DMS53 treated with DMSO at 0.1 percent for 48 hours (cell line): ENCODE measurements around the gene RBFOX1.

Experiments
- DNase-seq: peaks from one replicate; lab custom pipeline; 2025; ENCODE audit not compliant: unreplicated experiment; lab: John Stamatoyannopoulos, UW

RBFOX1 gene

DNA sequence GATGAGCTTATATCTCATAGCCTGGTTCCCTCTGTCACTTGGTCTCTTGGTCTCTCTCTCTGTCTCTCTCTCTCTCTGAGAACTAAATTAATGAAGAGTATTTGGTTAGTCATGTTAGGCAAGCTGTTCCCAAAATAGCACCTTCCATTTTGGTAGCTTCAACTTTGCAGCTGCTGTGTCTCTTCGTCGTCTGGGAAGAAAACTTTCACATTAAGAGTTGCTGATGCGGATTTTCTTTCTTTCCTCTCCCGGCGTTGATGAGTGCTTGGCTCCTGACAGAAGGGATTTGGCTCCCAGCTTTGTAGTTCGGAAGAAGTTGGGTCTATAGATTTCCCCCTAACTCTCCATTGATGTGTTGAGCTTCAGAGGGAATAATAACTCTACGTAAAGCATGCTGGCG is at the start of gene RBFOX1:
RBFOX1 (plus strand) TSS at position 235 of the 400 bp plus-strand sequence.
- no peak for DNase-seq

DNA sequence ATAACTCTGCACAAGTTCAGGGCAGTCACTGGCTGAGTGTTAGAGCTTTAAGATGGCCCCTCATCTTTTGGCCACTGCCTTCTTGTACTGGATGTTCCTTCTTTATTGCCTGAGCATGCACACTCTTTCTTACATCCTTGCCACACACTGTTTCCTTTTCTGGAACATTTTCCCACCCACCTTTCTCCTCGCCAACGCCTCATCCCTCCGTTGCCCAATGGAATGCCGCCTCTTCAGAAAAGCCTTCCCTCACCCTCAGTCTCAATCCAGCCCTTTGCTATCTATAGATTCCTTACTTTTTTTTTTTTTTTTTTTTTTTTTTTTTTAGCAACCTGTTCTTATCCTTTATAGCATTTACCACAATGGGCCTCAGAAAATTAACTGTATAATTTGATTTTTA is 47.9 kb upstream of the RBFOX1 start:
- no peak for DNase-seq

DNA sequence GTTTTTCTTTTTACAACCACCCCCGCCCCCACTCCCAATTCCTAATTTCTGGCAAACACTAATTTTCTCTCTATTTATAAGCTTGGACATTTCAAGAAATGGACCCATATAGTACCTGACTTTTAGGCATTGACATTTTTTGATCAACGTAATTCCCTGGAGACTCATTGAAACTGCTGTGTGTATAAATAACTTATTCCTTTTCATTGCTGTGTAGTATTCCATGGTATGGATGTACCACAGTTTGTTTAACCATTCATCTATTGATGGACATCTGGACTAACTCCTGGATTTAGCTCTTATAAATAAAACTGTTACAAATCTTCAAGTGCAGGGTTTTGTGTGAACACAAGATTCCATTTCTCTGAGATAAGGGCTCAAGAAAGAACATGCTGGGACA is 47.1 kb upstream of the RBFOX1 start:
- no peak for DNase-seq

DNA sequence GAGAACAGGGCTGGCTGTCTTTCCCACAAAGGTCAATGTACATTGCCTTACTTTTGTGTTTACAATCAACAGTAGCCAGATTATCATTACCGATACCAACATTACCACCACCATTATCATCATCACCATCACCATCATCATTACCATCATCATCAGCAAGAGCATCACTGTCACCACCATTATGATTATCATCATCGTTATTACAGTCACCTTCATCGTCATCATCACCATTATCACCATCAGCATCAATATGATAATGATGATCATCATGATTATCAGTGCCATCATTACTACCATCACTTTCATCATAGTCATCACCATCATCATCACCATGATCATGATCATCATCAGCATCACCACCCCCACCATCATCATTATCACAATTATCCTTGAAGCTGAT is 43.3 kb upstream of the RBFOX1 start:
- no peak for DNase-seq

DNA sequence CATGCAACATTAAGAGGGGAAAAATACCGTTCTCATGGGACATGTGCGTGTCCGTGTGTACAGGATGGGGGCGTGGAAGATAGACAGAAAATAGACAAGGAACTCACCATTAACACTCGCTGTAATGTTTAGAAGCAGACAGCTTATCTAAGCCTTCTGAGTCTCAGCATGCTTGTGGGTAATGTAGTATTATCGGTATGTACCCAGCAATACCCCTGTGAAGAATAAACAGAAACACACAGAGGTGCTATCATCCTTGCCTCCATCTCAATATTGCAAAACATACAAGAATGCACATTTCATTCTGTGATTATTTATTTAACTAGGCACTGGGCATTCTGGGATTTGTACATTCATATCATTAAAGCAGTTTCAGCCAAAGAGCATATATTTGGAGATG is 42.0 kb upstream of the RBFOX1 start:
- no peak for DNase-seq

GRCh38 chr16:7294020-7294419 is 38.6 kb upstream of the RBFOX1 start:
- DNase-seq = no peak

- DNase-seq = no peak
These were observed 29.5 kb upstream of the RBFOX1 start for GRCh38 chr16:7303052-7303610.

DNA sequence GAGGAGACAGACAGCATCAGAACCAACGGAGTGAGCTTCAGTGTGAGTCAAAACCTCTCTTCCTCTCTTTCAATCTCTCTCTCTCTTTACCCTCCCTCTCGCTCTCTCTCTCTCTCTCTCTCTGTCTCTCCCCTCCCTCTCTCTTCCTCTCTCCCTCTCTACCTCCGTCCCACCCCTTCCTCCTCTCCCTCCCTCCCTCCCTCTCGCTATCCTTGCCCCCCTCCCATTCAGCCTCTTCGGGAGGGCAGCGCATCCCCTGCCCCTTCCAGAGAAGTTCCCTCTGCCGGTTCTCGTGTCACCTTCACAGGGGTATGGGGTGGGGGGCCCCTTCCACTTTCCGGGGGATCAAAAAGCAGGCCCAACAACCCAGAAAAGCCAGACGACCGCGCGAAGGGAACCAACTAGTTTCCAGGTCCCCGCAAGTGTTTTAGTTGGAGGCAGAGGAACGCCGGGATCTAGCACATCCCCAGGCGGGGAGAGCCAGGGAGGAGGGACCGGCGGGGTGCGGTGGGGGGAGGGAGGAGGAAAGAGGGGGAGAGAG is 28.9 kb upstream of the RBFOX1 start:
- DNase-seq = no peak

DNA sequence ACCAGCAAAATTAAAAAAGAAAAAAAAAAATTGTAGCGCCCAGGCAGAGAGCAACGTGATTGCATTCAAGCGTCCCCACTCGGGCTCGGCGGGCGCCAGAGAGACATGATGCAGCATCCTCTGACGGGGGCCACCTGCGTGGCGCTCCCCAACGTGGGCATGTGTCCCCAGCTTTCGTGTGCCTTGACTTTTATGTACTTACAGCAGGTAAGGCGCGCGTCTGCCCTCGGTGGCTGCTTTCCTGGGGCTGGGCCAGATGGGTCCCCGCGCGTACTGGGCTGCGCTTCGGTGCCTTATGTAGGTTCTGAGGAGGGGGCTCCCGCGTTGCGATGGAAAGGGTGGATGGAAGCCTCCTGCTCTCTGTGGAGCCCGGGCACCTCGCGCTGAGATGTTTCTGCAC is 28.4 kb upstream of the RBFOX1 start:
- DNase-seq = no peak

GRCh38 chr16:7304958-7305357 is 27.7 kb upstream of the RBFOX1 start:
- DNase-seq = no peak

DNA sequence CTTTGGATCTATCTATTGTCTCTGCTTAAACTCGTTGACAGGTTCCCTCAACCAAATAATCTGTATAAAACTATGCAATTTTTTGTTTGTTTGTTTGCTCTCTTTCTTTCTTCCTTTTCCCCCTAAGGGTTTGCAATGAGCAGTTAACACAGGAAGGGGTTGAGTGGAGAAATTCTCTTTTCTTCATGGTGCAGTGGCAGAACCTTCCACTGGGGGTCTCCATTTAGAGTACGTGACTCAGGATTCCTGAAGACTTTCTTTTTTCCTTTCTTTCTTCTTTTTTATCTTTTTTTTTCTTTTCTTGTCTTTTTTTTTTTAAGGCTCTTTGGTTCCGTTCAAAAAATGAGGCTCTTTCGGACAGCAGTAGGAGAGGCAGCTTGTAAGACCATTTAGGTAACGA is 19.5 kb upstream of the RBFOX1 start:
- no peak for DNase-seq

- no peak for DNase-seq
These were observed 18.5 kb upstream of the RBFOX1 start for GRCh38 chr16:7314163-7314562.

DNA sequence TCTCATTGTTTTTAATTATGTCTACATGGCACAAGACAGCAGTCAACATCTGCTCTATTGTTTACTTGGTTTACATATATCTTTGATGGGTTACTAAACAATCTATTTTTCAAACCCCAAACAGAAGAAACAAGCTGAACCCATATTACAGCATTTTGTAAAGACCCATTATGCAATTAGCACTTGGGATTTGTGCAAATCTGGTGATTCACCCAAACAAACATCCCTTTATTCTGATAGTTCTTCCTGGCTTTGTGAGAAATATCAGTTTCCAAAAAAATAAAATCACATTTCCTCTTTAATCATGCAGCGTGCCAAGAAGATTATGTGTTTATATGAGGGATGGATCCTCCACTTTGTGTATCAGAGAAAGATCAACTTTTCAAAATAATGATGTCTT is 16.8 kb upstream of the RBFOX1 start:
- DNase-seq = no peak

GRCh38 chr16:7316281-7316888 is 16.3 kb upstream of the RBFOX1 start:
- DNase-seq = no peak

DNA sequence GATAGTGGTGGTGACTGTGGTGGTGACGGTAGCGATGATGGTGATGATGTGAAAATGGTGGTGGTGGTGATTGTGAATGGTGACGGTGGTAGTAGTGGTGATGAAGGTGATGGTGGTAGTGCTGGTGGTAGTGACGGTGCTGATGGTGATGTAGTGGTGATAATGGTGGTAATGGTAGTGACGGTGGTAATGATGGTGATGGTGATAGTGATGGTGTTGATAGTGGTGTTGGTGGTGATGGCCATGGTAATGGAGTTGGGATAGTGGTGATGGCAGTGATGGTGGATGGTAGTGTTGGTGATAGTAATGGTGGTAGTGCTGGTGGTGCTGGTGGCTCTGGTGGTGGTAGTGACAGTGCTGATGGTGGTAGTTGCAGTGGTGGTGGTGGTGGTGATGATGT is 14.7 kb upstream of the RBFOX1 start:
- DNase-seq = no peak

GRCh38 chr16:7318686-7319085 is 14.0 kb upstream of the RBFOX1 start:
- no peak for DNase-seq

DNA sequence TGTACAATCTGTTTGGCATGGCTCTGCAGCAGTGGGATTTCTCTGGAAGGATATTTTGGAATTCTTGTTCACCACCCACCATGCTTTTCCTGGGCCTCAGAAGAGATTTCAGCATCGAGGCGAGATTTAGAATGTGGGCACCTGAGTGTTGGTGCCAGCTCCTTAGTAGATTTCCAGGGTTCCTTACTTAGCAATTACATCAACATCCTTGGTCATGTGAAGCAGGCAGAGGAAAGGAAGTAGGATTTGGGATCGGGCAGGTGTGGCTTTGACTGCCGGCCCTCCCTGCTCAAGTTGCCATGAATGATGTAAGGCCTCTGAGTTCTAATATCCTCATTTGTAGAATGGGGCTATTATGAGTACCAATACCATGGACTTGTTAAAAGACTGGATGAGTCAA is 13.1 kb upstream of the RBFOX1 start:
- DNase-seq = no peak

DNA sequence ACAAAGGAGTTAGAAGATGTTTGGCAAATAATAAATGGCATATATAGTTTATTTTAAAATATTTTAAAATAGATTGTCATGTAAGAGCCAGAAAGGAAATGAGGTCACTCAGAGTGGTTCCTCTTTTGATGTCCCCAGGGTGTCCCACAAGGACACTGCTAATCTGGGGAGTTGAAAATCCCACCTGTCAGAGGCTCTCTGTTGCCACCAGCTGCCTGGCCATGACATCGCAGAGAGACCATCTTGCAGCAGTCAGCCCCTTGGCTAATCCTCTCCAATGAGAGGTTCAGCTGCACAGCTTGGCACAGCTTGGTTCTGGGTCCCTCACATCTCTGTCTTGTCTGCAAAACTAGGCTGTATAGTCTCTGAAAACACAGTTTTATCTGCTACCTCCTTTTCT is 11.0 kb upstream of the RBFOX1 start:
- no peak for DNase-seq

- DNase-seq = no peak
These were observed 8.3 kb upstream of the RBFOX1 start for GRCh38 chr16:7324321-7324720.

GRCh38 chr16:7325834-7326233 is 6.8 kb upstream of the RBFOX1 start:
- no peak for DNase-seq

DNA sequence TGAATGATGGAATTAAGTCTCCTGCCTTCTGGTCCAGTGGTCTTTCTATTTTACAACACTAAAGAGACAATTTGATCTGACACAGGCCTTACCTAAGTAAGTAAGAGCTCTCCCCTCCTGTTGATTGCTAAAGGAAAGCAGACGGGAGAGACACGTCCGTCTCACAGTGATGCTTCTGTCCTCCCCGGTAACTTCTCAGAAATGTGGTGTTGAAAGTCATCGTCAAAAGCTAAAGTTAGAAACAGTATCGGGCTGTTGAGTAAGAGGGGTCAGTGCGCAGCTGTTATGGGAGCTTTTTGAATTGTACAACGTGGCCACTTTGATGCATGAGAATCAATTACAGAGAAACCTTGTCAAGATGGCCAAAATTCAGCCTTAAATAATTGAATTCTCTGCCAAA is 1.9 kb upstream of the RBFOX1 start:
- DNase-seq = no peak

- no peak for DNase-seq
These were observed 648 bp upstream of the RBFOX1 start for GRCh38 chr16:7331997-7332396.

DNA sequence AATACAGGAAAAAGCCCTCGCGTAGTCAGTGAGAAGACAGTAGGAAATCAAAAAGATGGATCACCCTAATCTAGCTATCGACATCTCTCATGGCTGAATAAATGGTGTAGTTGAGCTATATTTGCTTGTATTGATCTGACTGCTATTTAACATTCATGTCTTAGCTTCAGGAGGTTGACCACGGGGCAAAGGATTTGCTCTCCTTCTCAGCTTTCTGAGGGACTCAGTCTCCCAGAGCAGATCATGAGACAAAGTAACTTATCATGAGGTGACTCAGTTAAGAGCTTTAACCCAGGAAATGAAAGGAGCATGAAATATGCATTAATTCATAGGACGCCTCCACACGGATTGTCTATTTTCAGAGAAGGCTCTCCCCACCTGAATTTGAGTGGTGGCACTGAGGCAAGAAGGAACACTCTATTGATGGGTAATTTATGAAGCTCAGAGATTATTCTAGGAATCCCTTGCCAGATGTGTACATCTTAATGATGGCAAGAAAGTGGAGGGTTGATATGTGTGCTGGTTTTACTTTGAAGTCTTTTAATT is 608 bp downstream of the RBFOX1 start:
- no peak for DNase-seq
